ENCODE measurements around the gene TRIM15.
"Not testable (repeated sequence)": the region's sequence is repeated elsewhere in the genome, so short reads cannot be mapped to it uniquely, and the experiment has no call there.

The TRIM15 gene

GRCh38 chr6:30163090-30163917 lies at the start of gene TRIM15:
Gene TRIM15 (plus strand): TSS chr6:30163546. CDS start chr6:30163685, 139 bp downstream.
- DNase-seq: no peak

- no peak for DNase-seq
These were observed 49.5 kb upstream of the TRIM15 start for GRCh38 chr6:30113841-30114240.

- DNase-seq: no peak
These were observed 46.6 kb upstream of the TRIM15 start for GRCh38 chr6:30116724-30117123.

- DNase-seq: not testable (repeated sequence)
These were observed 44.7 kb upstream of the TRIM15 start for GRCh38 chr6:30118691-30119090.

- DNase-seq: no peak
These were observed 41.6 kb upstream of the TRIM15 start for GRCh38 chr6:30121446-30122366.

GRCh38 chr6:30122515-30122914 lies 40.8 kb upstream of the TRIM15 start:
- DNase-seq: no peak

- DNase-seq: no peak
These were observed 35.9 kb upstream of the TRIM15 start for GRCh38 chr6:30127238-30128093.

- DNase-seq: no peak
These were observed 33.8 kb upstream of the TRIM15 start for GRCh38 chr6:30129265-30130178.

- DNase-seq: no peak
These were observed 33.1 kb upstream of the TRIM15 start for GRCh38 chr6:30130179-30130679.

- peak; percentile 74 for DNase-seq
These were observed 32.2 kb upstream of the TRIM15 start for GRCh38 chr6:30130887-30131862.

GRCh38 chr6:30131947-30132497 lies 31.3 kb upstream of the TRIM15 start:
- DNase-seq: no peak

- DNase-seq: no peak
These were observed 28.2 kb upstream of the TRIM15 start for GRCh38 chr6:30135147-30135546.

- DNase-seq: no peak
These were observed 27.6 kb upstream of the TRIM15 start, which contains the start of gene TRIM40 for GRCh38 chr6:30135757-30136156. Gene TRIM40 (plus strand): TSS chr6:30136140. CDS start chr6:30137037, 897 bp downstream.

GRCh38 chr6:30136570-30137286 lies 26.6 kb upstream of the TRIM15 start:
- no peak for DNase-seq

- not testable (repeated sequence) for DNase-seq
These were observed 23.1 kb upstream of the TRIM15 start for GRCh38 chr6:30140240-30140639.

- DNase-seq: no peak
These were observed 20.7 kb upstream of the TRIM15 start for GRCh38 chr6:30142665-30143064.

- DNase-seq: no peak
These were observed 19.6 kb upstream of the TRIM15 start for GRCh38 chr6:30143780-30144179.

GRCh38 chr6:30144811-30145210 lies 18.5 kb upstream of the TRIM15 start:
- no peak for DNase-seq

- no peak for DNase-seq
These were observed 17.5 kb upstream of the TRIM15 start for GRCh38 chr6:30145818-30146217.
